IMR-90 (cell line): ENCODE results near the gene UNC79. TPM values are rescaled to one million over a fixed set of nuclear protein-coding genes. Genes with fewer than 3 reads are reported as not detected.

Experiments used
- ATAC-seq: fragments of 200-7000 bp; cut with Tn5 transposase; 2 replicates; pipeline ENCODE4 v1.9.1; 2020; ENCODE audit warnings: low read depth, mild to moderate bottlenecking, moderate library complexity
- BruUV-seq: library from RNA; stranded (reverse); fragments of 400-500 nt; replicated peaks from 2 replicates; lab custom pipeline; 2021; lab: Mats Ljungman, UMichigan
- CTCF ChIA-PET: fragments of 300-600 bp; formaldehyde crosslinking; extraction: SDS; loops from one replicate; lab custom pipeline; 2021; ENCODE audit warnings: antibody characterized with exemption; lab: Yijun Ruan, JAX
- POLR2A ChIA-PET: fragments of 300-600 bp; sonication (Branson Sonifier 250); formaldehyde crosslinking; loops from one replicate; lab custom pipeline; 2022; ENCODE audit warnings: antibody characterized with exemption; ENCODE audit not compliant: unreplicated experiment; lab: Charles Lee
- DNase-seq: peaks from one replicate; pipeline ENCODE4 v3.0.0; 2013
- H2AFZ ChIP-seq: replicated peaks from 2 replicates; pipeline ENCODE3; 2013; ENCODE audit warnings: low read length, mild to moderate bottlenecking; ENCODE audit not compliant: poor library complexity
- H2AK5ac ChIP-seq: 2 replicates; pipeline ENCODE4 v1.6.1; 2013; ENCODE audit warnings: low read depth, low read length, inconsistent platforms
- H2AK9ac ChIP-seq: replicated peaks from 2 replicates; pipeline ENCODE3; 2013; ENCODE audit warnings: mild to moderate bottlenecking, low read depth, low read length, moderate library complexity; ENCODE audit not compliant: poor library complexity
- H2BK120ac ChIP-seq: 2 replicates; pipeline ENCODE4 v1.6.1; 2013; ENCODE audit warnings: low read depth, low read length, inconsistent platforms
- H2BK15ac ChIP-seq: 3 replicates; pipeline ENCODE4 v1.6.1; 2013; ENCODE audit warnings: low read depth, low read length, inconsistent platforms
- H2BK20ac ChIP-seq: 2 replicates; pipeline ENCODE4 v1.6.1; 2013; ENCODE audit warnings: low read depth, mild to moderate bottlenecking, inconsistent platforms, low read length, moderate library complexity
- H2BK5ac ChIP-seq: 2 replicates; pipeline ENCODE4 v1.6.1; 2013; ENCODE audit warnings: mild to moderate bottlenecking, low read depth, low read length, inconsistent platforms; ENCODE audit not compliant: poor library complexity, severe bottlenecking
- H3K14ac ChIP-seq: replicated peaks from 2 replicates; pipeline ENCODE4 v1.6.1; 2013; ENCODE audit warnings: low read depth, low read length, inconsistent platforms
- H3K18ac ChIP-seq: 2 replicates; pipeline ENCODE4 v1.6.1; 2013; ENCODE audit warnings: low read depth, low read length, control low read depth
- H3K23ac ChIP-seq: 2 replicates; pipeline ENCODE4 v1.6.1; 2013; ENCODE audit warnings: low read depth, low read length, inconsistent platforms
- H3K27ac ChIP-seq: 2 replicates; pipeline ENCODE4 v1.5.1; 2013; ENCODE audit warnings: mild to moderate bottlenecking, control low read depth, low read length; ENCODE audit not compliant: insufficient read depth
- H3K27me3 ChIP-seq: 2 replicates; pipeline ENCODE4 v1.6.1; 2013; ENCODE audit warnings: low read length; ENCODE audit not compliant: control insufficient read depth, insufficient read depth
- H3K36me3 ChIP-seq: 2 replicates; pipeline ENCODE4 v1.6.1; 2013; ENCODE audit warnings: low read length, mixed read lengths; ENCODE audit not compliant: control insufficient read depth, insufficient read depth
- H3K4ac ChIP-seq: 2 replicates; pipeline ENCODE4 v1.6.1; 2013; ENCODE audit warnings: low read depth, low read length, inconsistent platforms
- H3K4me1 ChIP-seq: 2 replicates; pipeline ENCODE4 v1.6.1; 2013; ENCODE audit warnings: low read length, mixed read lengths; ENCODE audit not compliant: control insufficient read depth, insufficient read depth
- H3K4me2 ChIP-seq: 2 replicates; pipeline ENCODE4 v1.6.1; 2013; ENCODE audit warnings: low read depth, mild to moderate bottlenecking, control low read depth, low read length, moderate library complexity
- H3K4me3 ChIP-seq: 2 replicates; pipeline ENCODE4 v1.5.1; 2013; ENCODE audit warnings: low read depth, mild to moderate bottlenecking, control low read depth, low read length, moderate library complexity; ENCODE audit not compliant: insufficient read depth
- H3K56ac ChIP-seq: 2 replicates; pipeline ENCODE4 v1.6.1; 2013; ENCODE audit warnings: low read length, inconsistent platforms; ENCODE audit not compliant: insufficient read depth; ENCODE audit errors: extremely low read depth
- H3K79me1 ChIP-seq, 2 experiments: 2 replicates each; pipeline ENCODE4 v1.6.1; 2013; ENCODE audit warnings: low read length in 2 of 2, inconsistent platforms in 1 of 2, low read depth in 1 of 2
- H3K9ac ChIP-seq: 2 replicates; pipeline ENCODE4 v1.6.1; 2013; ENCODE audit warnings: low read depth, low read length, control low read depth
- H3K9me1 ChIP-seq: 2 replicates; pipeline ENCODE4 v1.6.1; 2013; ENCODE audit warnings: low read length, inconsistent platforms; ENCODE audit not compliant: insufficient read depth
- H3K9me3 ChIP-seq: 2 replicates; pipeline ENCODE4 v1.6.1; 2013; ENCODE audit warnings: low read length; ENCODE audit not compliant: control insufficient read depth, insufficient read depth
- H4K20me1 ChIP-seq: 2 replicates; pipeline ENCODE4 v1.6.1; 2013; ENCODE audit warnings: low read length, inconsistent platforms; ENCODE audit not compliant: insufficient read depth
- H4K5ac ChIP-seq: 2 replicates; pipeline ENCODE4 v1.6.1; 2013; ENCODE audit warnings: mild to moderate bottlenecking, low read depth, low read length, control low read depth
- H4K8ac ChIP-seq, 2 experiments: 2 replicates each; pipeline ENCODE4 v1.6.1; 2013; ENCODE audit warnings: low read depth in 2 of 2, low read length in 2 of 2, control low read depth in 1 of 2, inconsistent platforms in 1 of 2
- H4K91ac ChIP-seq: 2 replicates; pipeline ENCODE4 v1.6.1; 2013; ENCODE audit warnings: low read depth, low read length, inconsistent platforms; ENCODE audit not compliant: insufficient read depth
- CEBPB ChIP-seq: IDR thresholded peaks from 2 replicates; pipeline ENCODE4 v1.6.1; 2012; ENCODE audit warnings: low read depth, low read length, improper control_type of control experiment
- FOS ChIP-seq: fragments of 150-350 bp; IDR thresholded peaks from 2 replicates; pipeline ENCODE4 v1.6.1; 2016; ENCODE audit warnings: low read depth, low read length
- MAZ ChIP-seq: IDR thresholded peaks from 2 replicates; pipeline ENCODE4 v1.6.1; 2012; ENCODE audit warnings: low read depth, mild to moderate bottlenecking, low read length, improper control_type of control experiment, moderate library complexity, borderline replicate concordance
- MXI1 ChIP-seq: IDR thresholded peaks from 2 replicates; pipeline ENCODE4 v1.6.1; 2012; ENCODE audit warnings: low read depth, mild to moderate bottlenecking, low read length, moderate library complexity, borderline replicate concordance
- POLR2A ChIP-seq: IDR thresholded peaks from 2 replicates; pipeline ENCODE4 v1.6.1; 2012; ENCODE audit warnings: mild to moderate bottlenecking, low read depth, low read length
- RCOR1 ChIP-seq: IDR thresholded peaks from 2 replicates; pipeline ENCODE4 v1.6.1; 2012; ENCODE audit warnings: mild to moderate bottlenecking, low read length, improper control_type of control experiment; ENCODE audit not compliant: insufficient replicate concordance
- SMC3 ChIP-seq: fragments of 150-350 bp; IDR thresholded peaks from 2 replicates; pipeline ENCODE4 v1.6.1; 2016; ENCODE audit warnings: low read depth, mild to moderate bottlenecking, antibody characterized with exemption, low read length, moderate library complexity
- WGBS, 2 experiments: methylation state at CpG; one replicate each; pipeline versions ENCODE4 v1.1.5 to v1.1.7; 2013; ENCODE audit warnings: missing lambda C conversion rate in 2 of 2; ENCODE audit not compliant: insufficient read length in 1 of 2; ENCODE audit errors: extremely low coverage in 2 of 2; 5-methylcytosine and 5-hydroxymethylcytosine counted together
- dilution Hi-C: fragments of 300-500 bp; cut with HindIII; formaldehyde crosslinking; loops from one replicate; pipeline ENCODE4 v1.14.3; 2018; ENCODE audit warnings: low sequenced_read_pairs; ENCODE audit not compliant: unreplicated experiment
- in situ Hi-C: fragments of 300-500 bp; cut with MboI; formaldehyde crosslinking; loops from 3 replicates; pipeline ENCODE4 v1.14.3; 2019; ENCODE audit warnings: low sequenced_read_pairs, inconsistent platforms, mixed read lengths
- intact Hi-C: fragments of 100-400 bp; cut with micrococcal nuclease; formaldehyde crosslinking; loops from 2 replicates; pipeline ENCODE4 v1.10.0; 2022
- polyA plus RNA-seq, 3 experiments: library from polyadenylated mRNA; depleted of rRNA; stranded (reverse); fragments of >200 nt; gene quantifications; 2 replicates each; pipeline ENCODE4 v1.2.3, GENCODE V29; 2012; ENCODE audit warnings: low replicate concordance in 1 of 3
- total RNA-seq: library from RNA; depleted of rRNA; stranded (reverse); fragments of >200 nt; gene quantifications from 2 replicates; pipeline ENCODE4 v1.2.3, GENCODE V29; 2012
- TF ChIP-seq, protein P1 (sequence below): fragments of 150-350 bp; IDR thresholded peaks from 2 replicates; pipeline ENCODE4 v1.6.1; 2017; ENCODE audit warnings: mild to moderate bottlenecking, antibody characterized with exemption, low read length, low read depth
- TF ChIP-seq, protein P2 (sequence below): fragments of 150-350 bp; IDR thresholded peaks from 2 replicates; pipeline ENCODE4 v1.6.1; 2016; ENCODE audit warnings: low read depth, mild to moderate bottlenecking, low read length, moderate library complexity, borderline replicate concordance
- TF ChIP-seq, protein P3 (sequence below): conservative IDR thresholded peaks from 2 replicates; pipeline ENCODE4 v1.5.1; 2012; ENCODE audit warnings: mild to moderate bottlenecking, low read depth, low read length, improper control_type of control experiment

Gene UNC79
- total and polyA plus RNA-seq, 2 of the 4 experiments (the other 2 are of a cell fraction) = under 0.01 TPM

DNA sequence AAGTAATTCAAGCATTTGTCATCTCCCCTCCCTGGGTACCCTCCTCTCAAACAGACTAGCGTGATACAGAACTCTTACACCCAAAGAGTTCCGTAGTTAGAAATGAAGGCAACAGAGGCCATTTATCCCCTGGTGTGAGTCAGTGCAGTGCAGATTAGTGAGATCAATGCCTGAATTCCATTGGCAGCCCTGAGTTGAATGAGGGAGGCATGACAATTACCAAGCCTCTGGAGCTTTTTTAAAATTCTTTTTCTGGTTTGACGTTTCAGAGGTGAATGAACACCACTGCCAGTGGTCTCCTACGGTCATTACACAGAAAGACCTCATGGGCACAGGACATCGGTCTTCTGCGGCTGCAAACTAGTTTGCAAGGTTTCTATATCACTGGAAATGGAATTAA is 263.2 kb downstream of the UNC79 start:
- no peak overlapping the region for H3K4me3 ChIP-seq
- no peaks in the 10 kb centered on the region for H3K36me3 ChIP-seq
- no peak overlapping the region for H2BK120ac ChIP-seq
- H3K14ac ChIP-seq = no peak overlapping the region
- H2BK5ac ChIP-seq = no peak overlapping the region
- H2AFZ ChIP-seq = no peak overlapping the region
- TF ChIP-seq, protein P1, sequence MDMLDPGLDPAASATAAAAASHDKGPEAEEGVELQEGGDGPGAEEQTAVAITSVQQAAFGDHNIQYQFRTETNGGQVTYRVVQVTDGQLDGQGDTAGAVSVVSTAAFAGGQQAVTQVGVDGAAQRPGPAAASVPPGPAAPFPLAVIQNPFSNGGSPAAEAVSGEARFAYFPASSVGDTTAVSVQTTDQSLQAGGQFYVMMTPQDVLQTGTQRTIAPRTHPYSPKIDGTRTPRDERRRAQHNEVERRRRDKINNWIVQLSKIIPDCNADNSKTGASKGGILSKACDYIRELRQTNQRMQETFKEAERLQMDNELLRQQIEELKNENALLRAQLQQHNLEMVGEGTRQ = no peak
- no peak for TF ChIP-seq MAZ
- TF ChIP-seq CEBPB = no peak
- no peak for TF ChIP-seq SMC3
- TF ChIP-seq, protein P2, sequence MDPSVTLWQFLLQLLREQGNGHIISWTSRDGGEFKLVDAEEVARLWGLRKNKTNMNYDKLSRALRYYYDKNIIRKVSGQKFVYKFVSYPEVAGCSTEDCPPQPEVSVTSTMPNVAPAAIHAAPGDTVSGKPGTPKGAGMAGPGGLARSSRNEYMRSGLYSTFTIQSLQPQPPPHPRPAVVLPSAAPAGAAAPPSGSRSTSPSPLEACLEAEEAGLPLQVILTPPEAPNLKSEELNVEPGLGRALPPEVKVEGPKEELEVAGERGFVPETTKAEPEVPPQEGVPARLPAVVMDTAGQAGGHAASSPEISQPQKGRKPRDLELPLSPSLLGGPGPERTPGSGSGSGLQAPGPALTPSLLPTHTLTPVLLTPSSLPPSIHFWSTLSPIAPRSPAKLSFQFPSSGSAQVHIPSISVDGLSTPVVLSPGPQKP = no peak
- no peak for TF ChIP-seq POLR2A
- TF ChIP-seq RCOR1 = no peak
- TF ChIP-seq, protein P3, sequence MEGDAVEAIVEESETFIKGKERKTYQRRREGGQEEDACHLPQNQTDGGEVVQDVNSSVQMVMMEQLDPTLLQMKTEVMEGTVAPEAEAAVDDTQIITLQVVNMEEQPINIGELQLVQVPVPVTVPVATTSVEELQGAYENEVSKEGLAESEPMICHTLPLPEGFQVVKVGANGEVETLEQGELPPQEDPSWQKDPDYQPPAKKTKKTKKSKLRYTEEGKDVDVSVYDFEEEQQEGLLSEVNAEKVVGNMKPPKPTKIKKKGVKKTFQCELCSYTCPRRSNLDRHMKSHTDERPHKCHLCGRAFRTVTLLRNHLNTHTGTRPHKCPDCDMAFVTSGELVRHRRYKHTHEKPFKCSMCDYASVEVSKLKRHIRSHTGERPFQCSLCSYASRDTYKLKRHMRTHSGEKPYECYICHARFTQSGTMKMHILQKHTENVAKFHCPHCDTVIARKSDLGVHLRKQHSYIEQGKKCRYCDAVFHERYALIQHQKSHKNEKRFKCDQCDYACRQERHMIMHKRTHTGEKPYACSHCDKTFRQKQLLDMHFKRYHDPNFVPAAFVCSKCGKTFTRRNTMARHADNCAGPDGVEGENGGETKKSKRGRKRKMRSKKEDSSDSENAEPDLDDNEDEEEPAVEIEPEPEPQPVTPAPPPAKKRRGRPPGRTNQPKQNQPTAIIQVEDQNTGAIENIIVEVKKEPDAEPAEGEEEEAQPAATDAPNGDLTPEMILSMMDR = no peak
- TF ChIP-seq FOS = no peak
- no peak for TF ChIP-seq MXI1
- no peak overlapping the region for H3K4me2 ChIP-seq
- in situ Hi-C loops (no loop called here), dilution Hi-C loops (no loop called here), intact Hi-C loops (no loop called here)
- H3K56ac ChIP-seq = no peak overlapping the region
- ATAC-seq (no peak), DNase-seq (no peak)
- 46% methylated on average over 3 of the region's 6 CpGs; no CpG with 5 or more reads in 1 of the 2 experiments for WGBS, 2 experiments
- no peak overlapping the region for H2BK15ac ChIP-seq
- no peak overlapping the region for H3K9ac ChIP-seq
- BruUV-seq = no TSS peak
- no peaks in the 10 kb centered on the region for H4K20me1 ChIP-seq
- H4K5ac ChIP-seq = no peak overlapping the region
- no peak overlapping the region for H2BK20ac ChIP-seq
- H4K91ac ChIP-seq = no peak overlapping the region
- ChIA-PET POLR2A (no interaction called here), CTCF (no interaction called here)
- H3K23ac ChIP-seq = no peak overlapping the region
- no peaks in the 10 kb centered on the region for H3K9me1 ChIP-seq
- no peak overlapping the region for H3K27ac ChIP-seq
- H3K4ac ChIP-seq = no peak overlapping the region
- no peak overlapping the region for H2AK9ac ChIP-seq
- H3K9me3 ChIP-seq = no peaks in the 10 kb centered on the region
- H4K8ac ChIP-seq = no peak overlapping the region
- no peaks in the 10 kb centered on the region for H3K79me1 ChIP-seq
- no peak overlapping the region for H3K18ac ChIP-seq
- H2AK5ac ChIP-seq = no peak overlapping the region
- no peaks in the 10 kb centered on the region for H3K4me1 ChIP-seq
- H3K27me3 ChIP-seq = no peaks in the 10 kb centered on the region
